B cell (primary cell): ENCODE data around the gene ATP10B. TPM values are rescaled to one million over a fixed set of nuclear protein-coding genes. Genes with fewer than 3 reads are reported as not detected.

Experiments used
- ATAC-seq: fragments of 200-7000 bp; cut with Tn5 transposase; one replicate; pipeline ENCODE4 v1.10.0; 2021; ENCODE audit warnings: low read depth, mild to moderate bottlenecking, moderate number of reproducible peaks, moderate library complexity
- CTCF ChIA-PET: fragments of 350-600 bp; sonication (Branson Sonifier 250); formaldehyde crosslinking; loops from one replicate; lab custom pipeline; 2021; ENCODE audit warnings: antibody characterized with exemption, inconsistent platforms; lab: Charles Lee
- POLR2A ChIA-PET: fragments of 350-600 bp; sonication (Branson Sonifier 250); formaldehyde crosslinking; loops from one replicate; lab custom pipeline; 2021; ENCODE audit warnings: antibody characterized with exemption; lab: Charles Lee
- DNase-seq: peaks from one replicate; pipeline ENCODE4 v3.0.0; 2013
- H2AFZ ChIP-seq: 2 replicates; pipeline ENCODE4 v1.6.1; 2012; ENCODE audit warnings: mild to moderate bottlenecking, low read depth, low read length; ENCODE audit not compliant: insufficient read depth, poor library complexity, severe bottlenecking
- H3K27ac ChIP-seq, 2 donors: 1 replicate in 1 of 2; 2 replicates in 1 of 2; pipeline ENCODE4 v1.5.1; 2012 to 2013; ENCODE audit warnings: low read length in 2 of 2, mild to moderate bottlenecking in 2 of 2, moderate library complexity in 1 of 2
- H3K27me3 ChIP-seq, 4 experiments: fragments of 200-600 bp in 1 of 4; sonication (generic) in 1 of 4; replicated peaks in 1 of 4; 1 replicate in 2 of 4; 2 replicates in 2 of 4; pipeline versions ENCODE4 v1.6.1 to v1.7.0; 2013 to 2016; ENCODE audit warnings: low read length in 3 of 4, mild to moderate bottlenecking in 2 of 4, mixed read lengths in 1 of 4, moderate library complexity in 1 of 4; ENCODE audit not compliant: insufficient read depth in 4 of 4, control insufficient read depth in 3 of 4; ENCODE audit errors: control extremely low read depth in 1 of 4
- H3K36me3 ChIP-seq, 2 experiments: replicated peaks in 1 of 2; 1 replicate in 1 of 2; 2 replicates in 1 of 2; pipeline versions ENCODE4 v1.6.1 to v1.7.1; 2013; ENCODE audit warnings: low read length in 1 of 2; ENCODE audit not compliant: insufficient read depth in 2 of 2, control insufficient read depth in 1 of 2; ENCODE audit errors: control extremely low read depth in 1 of 2, extremely low read depth in 1 of 2
- H3K4me1 ChIP-seq, 2 donors: fragments of 200-600 bp in 1 of 2; sonication (generic) in 1 of 2; 1 replicate in 1 of 2; 2 replicates in 1 of 2; pipeline versions ENCODE4 v1.5.1 to v1.6.1; 2013 to 2017; ENCODE audit warnings: low read length in 2 of 2; ENCODE audit not compliant: control insufficient read depth in 2 of 2, insufficient read depth in 2 of 2
- H3K4me2 ChIP-seq: replicated peaks from 2 replicates; pipeline ENCODE3; 2012; ENCODE audit warnings: mild to moderate bottlenecking, low read depth, low read length; ENCODE audit not compliant: poor library complexity, severe bottlenecking
- H3K4me3 ChIP-seq, 5 experiments: fragments of 200-600 bp in 1 of 5; sonication (generic) in 1 of 5; 1 replicate in 3 of 5; 2 replicates in 2 of 5; pipeline versions ENCODE4 v1.5.1 to v1.7.0; 2011 to 2016; ENCODE audit warnings: low read length in 4 of 5, mild to moderate bottlenecking in 4 of 5, low read depth in 2 of 5, control low read depth in 1 of 5, moderate library complexity in 1 of 5; ENCODE audit not compliant: insufficient read depth in 1 of 5; ENCODE audit errors: control extremely low read depth in 1 of 5, extremely low read depth in 1 of 5
- H3K79me2 ChIP-seq: fragments of 200-600 bp; sonication (generic); one replicate; pipeline ENCODE4 v1.6.0; 2016; ENCODE audit warnings: low read length; ENCODE audit not compliant: control insufficient read depth, insufficient read depth
- H3K9ac ChIP-seq: fragments of 200-600 bp; sonication (generic); 2 replicates; pipeline ENCODE4 v1.6.1; 2017; ENCODE audit warnings: mild to moderate bottlenecking, low read length, moderate library complexity
- H3K9me3 ChIP-seq, 3 donors: one replicate each; pipeline versions ENCODE4 v1.6.1 to v1.7.1; 2013; ENCODE audit warnings: low read length in 2 of 3; ENCODE audit not compliant: control insufficient read depth in 2 of 3, insufficient read depth in 1 of 3; ENCODE audit errors: control extremely low read depth in 1 of 3
- H4K20me1 ChIP-seq: 2 replicates; pipeline ENCODE4 v1.6.0; 2012; ENCODE audit warnings: mild to moderate bottlenecking, low read length; ENCODE audit not compliant: insufficient read depth, control insufficient read depth, poor library complexity, severe bottlenecking
- H3K27ac Mint-ChIP-seq: one replicate; pipeline ENCODE4 v1.8.0; 2021; ENCODE audit warnings: mixed read lengths
- H3K27me3 Mint-ChIP-seq: one replicate; pipeline ENCODE4 v1.8.0; 2021; ENCODE audit warnings: mixed read lengths
- H3K4me1 Mint-ChIP-seq: one replicate; pipeline ENCODE4 v1.8.0; 2021; ENCODE audit warnings: mixed read lengths
- H3K4me3 Mint-ChIP-seq: one replicate; pipeline ENCODE4 v1.8.0; 2021; ENCODE audit warnings: mixed read lengths
- H3K9me3 Mint-ChIP-seq: one replicate; pipeline ENCODE4 v1.8.0; 2022; ENCODE audit warnings: mixed read lengths; ENCODE audit not compliant: insufficient read depth
- EZH2 ChIP-seq: IDR thresholded peaks from 2 replicates; pipeline ENCODE4 v1.6.1; 2012; ENCODE audit warnings: borderline replicate concordance, low read depth, mild to moderate bottlenecking, moderate library complexity, low read length; ENCODE audit not compliant: insufficient read depth, poor library complexity, severe bottlenecking
- WGBS: methylation state at CpG from one replicate; pipeline ENCODE4 v1.1.5; 2013; ENCODE audit warnings: missing lambda C conversion rate; ENCODE audit not compliant: insufficient coverage; 5-methylcytosine and 5-hydroxymethylcytosine counted together
- intact Hi-C: fragments of 100-400 bp; cut with micrococcal nuclease; formaldehyde crosslinking; loops from one replicate; pipeline ENCODE4 v1.10.0; 2022
- polyA plus RNA-seq: library from polyadenylated mRNA; depleted of rRNA; stranded (reverse); fragments of >200 nt; gene quantifications from 2 replicates; pipeline ENCODE4 v1.2.3, GENCODE V29; 2012
- total RNA-seq, 2 donors: library from RNA; stranded (reverse); fragments of 120-200 nt in 1 of 2; gene quantifications; 1 replicate in 1 of 2; 2 replicates in 1 of 2; pipeline versions ENCODE4 v1.2.3 to v1.2.4, GENCODE V29; 2013 to 2022
- TF ChIP-seq, protein P1 (sequence below): fragments of 200-600 bp; IDR thresholded peaks from one replicate; pipeline ENCODE4 v1.8.0; 2022; ENCODE audit warnings: antibody characterized with exemption, mild to moderate bottlenecking

The ATP10B gene
- total and polyA plus RNA-seq, 2 donors (not counting 1 experiment from before 2014, with no cell fraction given): not detected

DNA sequence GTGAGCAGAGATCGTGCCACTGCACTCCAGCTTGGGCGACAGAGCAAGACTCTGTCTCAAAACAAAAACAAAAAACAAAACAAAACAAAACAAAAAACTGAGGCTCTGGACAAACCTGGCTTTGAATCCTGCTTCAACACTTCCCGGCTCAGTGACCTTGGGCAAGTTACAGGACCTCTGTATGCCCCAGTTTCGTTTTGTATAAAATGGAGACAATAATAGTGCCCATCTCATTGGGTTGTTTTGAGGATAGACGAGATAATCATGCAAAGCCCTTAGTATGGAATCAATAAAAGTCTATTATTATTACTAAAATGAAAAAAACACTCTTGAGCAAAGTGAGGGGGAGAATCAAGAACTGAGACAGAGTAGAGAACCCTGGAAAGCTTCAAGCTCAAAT, 184.9 kb downstream of the ATP10B start:
- Histone ChIP-seq H3K36me3 (no peaks in the 10 kb centered on the region), H3K4me2 (no peak overlapping the region), H3K4me1 (no peaks in the 10 kb centered on the region), H3K4me3 (no peak overlapping the region), H2AFZ (no peak overlapping the region), H3K9me3 (no peaks in the 10 kb centered on the region), H3K79me2 (no peaks in the 10 kb centered on the region), H3K27ac (no peak overlapping the region), H3K27me3 (no peaks in the 10 kb centered on the region), H4K20me1 (no peaks in the 10 kb centered on the region), H3K9ac (no peak overlapping the region)
- TF ChIP-seq EZH2: no peak
- TF ChIP-seq, protein P1, sequence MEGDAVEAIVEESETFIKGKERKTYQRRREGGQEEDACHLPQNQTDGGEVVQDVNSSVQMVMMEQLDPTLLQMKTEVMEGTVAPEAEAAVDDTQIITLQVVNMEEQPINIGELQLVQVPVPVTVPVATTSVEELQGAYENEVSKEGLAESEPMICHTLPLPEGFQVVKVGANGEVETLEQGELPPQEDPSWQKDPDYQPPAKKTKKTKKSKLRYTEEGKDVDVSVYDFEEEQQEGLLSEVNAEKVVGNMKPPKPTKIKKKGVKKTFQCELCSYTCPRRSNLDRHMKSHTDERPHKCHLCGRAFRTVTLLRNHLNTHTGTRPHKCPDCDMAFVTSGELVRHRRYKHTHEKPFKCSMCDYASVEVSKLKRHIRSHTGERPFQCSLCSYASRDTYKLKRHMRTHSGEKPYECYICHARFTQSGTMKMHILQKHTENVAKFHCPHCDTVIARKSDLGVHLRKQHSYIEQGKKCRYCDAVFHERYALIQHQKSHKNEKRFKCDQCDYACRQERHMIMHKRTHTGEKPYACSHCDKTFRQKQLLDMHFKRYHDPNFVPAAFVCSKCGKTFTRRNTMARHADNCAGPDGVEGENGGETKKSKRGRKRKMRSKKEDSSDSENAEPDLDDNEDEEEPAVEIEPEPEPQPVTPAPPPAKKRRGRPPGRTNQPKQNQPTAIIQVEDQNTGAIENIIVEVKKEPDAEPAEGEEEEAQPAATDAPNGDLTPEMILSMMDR: no peak
- no peak for DNase-seq
- POLR2A ChIA-PET: no interaction called here
- CTCF ChIA-PET: no interaction called here
- no peak for ATAC-seq
- Mint-ChIP-seq H3K27ac (no peak overlapping the region), H3K4me1 (no peaks in the 10 kb centered on the region), H3K4me3 (no peak overlapping the region), H3K27me3 (peaks cover 14% of the 10 kb centered on the region), H3K9me3 (no peaks in the 10 kb centered on the region)
- intact Hi-C loops: no loop called here
- WGBS: 87% methylated on average over 3 of the region's 5 CpGs

DNA sequence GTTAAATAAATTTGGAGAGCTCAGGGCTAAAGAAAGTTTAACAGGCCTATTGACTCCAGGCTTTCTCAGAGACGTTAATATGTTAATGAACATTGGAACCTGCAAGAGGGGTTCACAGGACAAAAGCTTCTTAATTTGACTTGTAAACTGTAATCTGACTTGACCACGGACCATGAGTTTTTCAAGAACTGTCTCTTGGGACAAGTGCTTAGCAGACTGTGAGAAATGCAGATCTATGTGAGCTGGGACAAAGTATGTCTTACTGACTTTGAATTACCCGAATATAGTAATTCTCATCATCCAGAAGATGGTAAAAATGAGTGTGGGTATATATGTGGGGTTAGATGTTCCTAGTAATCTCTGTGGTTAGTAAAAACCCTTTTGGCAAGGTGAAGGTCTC, 186.6 kb downstream of the ATP10B start:
- H3K9me3 ChIP-seq: no peaks in the 10 kb centered on the region
- Mint-ChIP-seq H3K4me3 (no peak overlapping the region), H3K9me3 (peaks cover 2% of the 10 kb centered on the region), H3K27me3 (peaks cover 12% of the 10 kb centered on the region), H3K4me1 (no peaks in the 10 kb centered on the region), H3K27ac (no peak overlapping the region)
- ChIA-PET POLR2A (no interaction called here), CTCF (no interaction called here)
- H3K27ac ChIP-seq: no peak overlapping the region
- no peak overlapping the region for H3K4me2 ChIP-seq
- H3K4me1 ChIP-seq: no peaks in the 10 kb centered on the region
- ATAC-seq (no peak), DNase-seq (no peak)
- WGBS: 42% methylated on average over 2 of the region's 3 CpGs
- no peak overlapping the region for H3K9ac ChIP-seq
- H3K36me3 ChIP-seq: no peaks in the 10 kb centered on the region
- TF ChIP-seq EZH2: no peak
- TF ChIP-seq, protein P1: no peak
- no peak overlapping the region for H2AFZ ChIP-seq
- intact Hi-C loops: no loop called here
- no peaks in the 10 kb centered on the region for H3K27me3 ChIP-seq
- H3K79me2 ChIP-seq: no peaks in the 10 kb centered on the region
- no peak overlapping the region for H3K4me3 ChIP-seq
- no peaks in the 10 kb centered on the region for H4K20me1 ChIP-seq
